ENCODE results near the gene PRKCH. TPM values are rescaled to one million over a fixed set of nuclear protein-coding genes. Genes with fewer than 3 reads are reported as not detected.
A peak's percentile ranks its signal among the peaks of the same experiment; 100 is the strongest.

The PRKCH gene
- total and polyA plus RNA-seq, 2 of the 13 experiments (the other 11 are each of a cell fraction or from before 2014, with no cell fraction given) = 0.48 to 1.3 TPM

GRCh38 chr14:61537563-61538463, 216.4 kb downstream of the PRKCH start (continued):
- TF ChIP-seq SNAPC4 (CRISPR knock-in tag; IDR thresholded peaks at IDR 0.05) (no peak), E2F5 (CRISPR knock-in tag; conservative IDR thresholded peaks at IDR 0.05) (no peak), ZZZ3 (CRISPR knock-in tag; IDR thresholded peaks at IDR 0.05; ENCODE audit: borderline replicate concordance) (no peak), ZNF850 (CRISPR knock-in tag; conservative IDR thresholded peaks at IDR 0.05) (no peak), SAP130 (CRISPR knock-in tag; IDR thresholded peaks at IDR 0.05; ENCODE audit: low read depth) (peak; percentile 84), GMEB1 (CRISPR knock-in tag; IDR thresholded peaks at IDR 0.05; ENCODE audit: borderline replicate concordance) (peak; percentile 20; the same call in 1 of the 2 replicates), ZFY (CRISPR knock-in tag; IDR thresholded peaks at IDR 0.05) (no peak; the same call in 1 of the 2 replicates), ATM (IDR thresholded peaks at IDR 0.05; ENCODE audit: borderline replicate concordance) (no peak), XRCC5 (optimal IDR thresholded peaks at IDR 0.05; ENCODE audit: low read length) (peak; percentile 64), EZH2 (conservative IDR thresholded peaks at IDR 0.05; ENCODE audit: low read depth, low read length) (no peak), ZKSCAN5 (CRISPR knock-in tag; IDR thresholded peaks at IDR 0.05) (no peak), NFRKB (IDR thresholded peaks at IDR 0.05) (no peak), DBP (CRISPR knock-in tag; IDR thresholded peaks at IDR 0.05; ENCODE audit: not compliant biosample characterization) (no peak), ZNF263 (CRISPR knock-in tag; IDR thresholded peaks at IDR 0.05) (peak; percentile 95), FOSL1 (CRISPR knock-in tag; IDR thresholded peaks at IDR 0.05; ENCODE audit: borderline replicate concordance) (peak; percentile 68; the same call in 1 of the 2 replicates), PBX3 (CRISPR knock-in tag; IDR thresholded peaks at IDR 0.05; ENCODE audit: borderline replicate concordance) (no peak), NCOA1 (CRISPR knock-in tag; IDR thresholded peaks at IDR 0.05) (no peak), TFE3 (CRISPR knock-in tag; IDR thresholded peaks at IDR 0.05) (peak; percentile 91)
